DND-41 (cell line): ENCODE data around the gene ALS2.

Experiments used
- EZH2 ChIP-seq: IDR thresholded peaks from 3 replicates; pipeline ENCODE4 v1.6.1; 2012; ENCODE audit warnings: borderline replicate concordance, low read depth, mild to moderate bottlenecking, moderate library complexity, low read length, inconsistent platforms; ENCODE audit not compliant: severe bottlenecking
- TF ChIP-seq, protein P1 (sequence below): IDR thresholded peaks from 2 replicates; pipeline ENCODE4 v1.5.1; 2012; ENCODE audit warnings: borderline replicate concordance, low read length, moderate library complexity, mild to moderate bottlenecking; ENCODE audit not compliant: poor library complexity, severe bottlenecking; ENCODE audit errors: extremely low read depth

DNA sequence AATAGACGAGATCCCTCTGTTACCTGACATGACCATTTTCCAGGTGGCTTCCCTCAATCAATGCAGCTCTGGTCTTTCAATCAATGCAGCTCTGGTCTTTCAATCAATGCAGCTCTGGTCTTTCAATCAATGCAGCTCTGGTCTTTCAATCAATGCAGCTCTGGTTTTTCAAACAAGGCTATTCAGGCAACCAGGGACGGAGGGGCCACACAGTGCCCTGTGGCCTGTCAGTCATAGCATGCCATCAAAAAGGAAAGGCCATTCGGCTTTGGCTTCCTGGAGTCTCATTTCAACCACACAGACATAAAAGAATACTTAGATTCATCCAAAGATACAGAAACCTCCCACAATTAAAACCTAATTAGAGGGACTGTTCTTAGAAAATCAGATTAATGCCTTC is 95.6 kb downstream of the ALS2 start:
- no peak for TF ChIP-seq EZH2
- TF ChIP-seq, protein P1, sequence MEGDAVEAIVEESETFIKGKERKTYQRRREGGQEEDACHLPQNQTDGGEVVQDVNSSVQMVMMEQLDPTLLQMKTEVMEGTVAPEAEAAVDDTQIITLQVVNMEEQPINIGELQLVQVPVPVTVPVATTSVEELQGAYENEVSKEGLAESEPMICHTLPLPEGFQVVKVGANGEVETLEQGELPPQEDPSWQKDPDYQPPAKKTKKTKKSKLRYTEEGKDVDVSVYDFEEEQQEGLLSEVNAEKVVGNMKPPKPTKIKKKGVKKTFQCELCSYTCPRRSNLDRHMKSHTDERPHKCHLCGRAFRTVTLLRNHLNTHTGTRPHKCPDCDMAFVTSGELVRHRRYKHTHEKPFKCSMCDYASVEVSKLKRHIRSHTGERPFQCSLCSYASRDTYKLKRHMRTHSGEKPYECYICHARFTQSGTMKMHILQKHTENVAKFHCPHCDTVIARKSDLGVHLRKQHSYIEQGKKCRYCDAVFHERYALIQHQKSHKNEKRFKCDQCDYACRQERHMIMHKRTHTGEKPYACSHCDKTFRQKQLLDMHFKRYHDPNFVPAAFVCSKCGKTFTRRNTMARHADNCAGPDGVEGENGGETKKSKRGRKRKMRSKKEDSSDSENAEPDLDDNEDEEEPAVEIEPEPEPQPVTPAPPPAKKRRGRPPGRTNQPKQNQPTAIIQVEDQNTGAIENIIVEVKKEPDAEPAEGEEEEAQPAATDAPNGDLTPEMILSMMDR: no peak
